ENCODE results near the gene SLC34A1.

- TF ChIP-seq POLR2A (IDR thresholded peaks at IDR 0.05; ENCODE audit: low read depth, low read length), result no peak
- no peak for TF ChIP-seq POLR2AphosphoS5 (IDR thresholded peaks at IDR 0.05; ENCODE audit: low read depth, low read length)
Observed at GRCh38 chr5:177428574-177429217, 44.5 kb downstream of the SLC34A1 start.
